HG03175 (cell line): Measurements from ENCODE around the gene HNRNPM.

Source experiments
- ATAC-seq: cut with Tn5 transposase; IDR thresholded peaks from one replicate; pipeline ENCODE4 v1.9.1; 2021; ENCODE audit warnings: mild to moderate bottlenecking, moderate library complexity; ENCODE audit not compliant: unreplicated experiment

HNRNPM gene

GRCh38 chr19:8459520-8460270 lies 14.9 kb downstream of the HNRNPM start:
- no peak for ATAC-seq

- ATAC-seq, result no peak
Measured at GRCh38 chr19:8460516-8461298, 15.9 kb downstream of the HNRNPM start.

GRCh38 chr19:8461376-8461775 lies 16.6 kb downstream of the HNRNPM start:
- ATAC-seq, result no peak

GRCh38 chr19:8461891-8462290 lies 17.1 kb downstream of the HNRNPM start:
- ATAC-seq, result no peak

- no peak for ATAC-seq
Measured at GRCh38 chr19:8462571-8462970, 17.8 kb downstream of the HNRNPM start.

GRCh38 chr19:8463365-8463764 lies 18.6 kb downstream of the HNRNPM start:
- no peak for ATAC-seq

- no peak for ATAC-seq
Measured at GRCh38 chr19:8466018-8466417, 21.2 kb downstream of the HNRNPM start.

- ATAC-seq, result no peak
Measured at GRCh38 chr19:8468124-8468523, 23.3 kb downstream of the HNRNPM start.

- no peak for ATAC-seq
Measured at GRCh38 chr19:8468761-8469373, 24.1 kb downstream of the HNRNPM start.

- ATAC-seq, result no peak
Measured at GRCh38 chr19:8469613-8470368, 25.0 kb downstream of the HNRNPM start.

GRCh38 chr19:8473648-8474476 lies 29.1 kb downstream of the HNRNPM start:
- ATAC-seq, result peak; percentile 55

GRCh38 chr19:8475005-8475404 lies 30.2 kb downstream of the HNRNPM start:
- no peak for ATAC-seq

- ATAC-seq, result no peak
Measured at GRCh38 chr19:8476524-8476923, 31.7 kb downstream of the HNRNPM start.

GRCh38 chr19:8477889-8478288 lies 33.1 kb downstream of the HNRNPM start:
- no peak for ATAC-seq

- no peak for ATAC-seq
Measured at GRCh38 chr19:8478598-8478997, 33.8 kb downstream of the HNRNPM start.

- no peak for ATAC-seq
Measured at GRCh38 chr19:8481201-8481600, 36.4 kb downstream of the HNRNPM start.

- no peak for ATAC-seq
Measured at GRCh38 chr19:8481616-8482015, 36.8 kb downstream of the HNRNPM start.

GRCh38 chr19:8482696-8483095 lies 37.9 kb downstream of the HNRNPM start:
- no peak for ATAC-seq

- ATAC-seq, result no peak
Measured at GRCh38 chr19:8483165-8483564, 38.4 kb downstream of the HNRNPM start.

- no peak for ATAC-seq
Measured at GRCh38 chr19:8484331-8484894, 39.6 kb downstream of the HNRNPM start.
